Calu3 (cell line): ENCODE results near the gene BDKRB2. TPM values are rescaled to one million over a fixed set of nuclear protein-coding genes. Genes with fewer than 3 reads are reported as not detected.

Experiments used
- BruUV-seq: library from RNA; stranded (reverse); fragments of 400-500 nt; replicated peaks from 2 replicates; lab custom pipeline; 2021; lab: Mats Ljungman, UMichigan
- CTCF ChIA-PET: fragments of 300-600 bp; sonication (Branson Sonifier 250); formaldehyde crosslinking; loops from one replicate; lab custom pipeline; 2022; ENCODE audit warnings: antibody characterized with exemption; lab: Charles Lee
- DNase-seq: peaks from one replicate; pipeline ENCODE4 v3.0.0; 2022
- H3K27ac Mint-ChIP-seq: one replicate; pipeline ENCODE4 v1.8.0; 2022; ENCODE audit warnings: mixed read lengths; ENCODE audit not compliant: unreplicated experiment
- H3K27me3 Mint-ChIP-seq: one replicate; pipeline ENCODE4 v1.8.0; 2022; ENCODE audit warnings: mixed read lengths; ENCODE audit not compliant: unreplicated experiment
- H3K36me3 Mint-ChIP-seq: one replicate; pipeline ENCODE4 v1.8.0; 2022; ENCODE audit warnings: mild to moderate bottlenecking, moderate library complexity, mixed read lengths; ENCODE audit not compliant: insufficient read depth, unreplicated experiment
- H3K4me1 Mint-ChIP-seq: one replicate; pipeline ENCODE4 v1.8.0; 2022; ENCODE audit warnings: mild to moderate bottlenecking, low read depth, mixed read lengths; ENCODE audit not compliant: unreplicated experiment
- H3K4me3 Mint-ChIP-seq: one replicate; pipeline ENCODE4 v1.8.0; 2022; ENCODE audit warnings: mild to moderate bottlenecking, low read depth, moderate library complexity, mixed read lengths; ENCODE audit not compliant: unreplicated experiment
- H3K9me3 Mint-ChIP-seq: one replicate; pipeline ENCODE4 v1.8.0; 2022; ENCODE audit warnings: low read depth, mixed read lengths; ENCODE audit not compliant: unreplicated experiment
- CTCF ChIP-seq: fragments of 200-600 bp; IDR thresholded peaks from one replicate; pipeline ENCODE4 v1.8.0; 2022; ENCODE audit warnings: antibody characterized with exemption; ENCODE audit not compliant: unreplicated experiment
- intact Hi-C: fragments of 100-400 bp; cut with micrococcal nuclease; formaldehyde crosslinking; loops from one replicate; pipeline ENCODE4 v1.10.0; 2022; ENCODE audit not compliant: unreplicated experiment
- total RNA-seq: library from RNA; stranded (reverse); gene quantifications from 2 replicates; pipeline ENCODE4 v1.2.3, GENCODE V29; 2022

BDKRB2 gene
- total RNA-seq, 1 experiment from 2014 or later = 0.28 TPM

- no TSS peak for BruUV-seq
- intact Hi-C loops = no loop called here
- no peak for TF ChIP-seq CTCF
- CTCF ChIA-PET = no interaction called here
- no peak for DNase-seq
- Mint-ChIP-seq H3K27ac (no peak overlapping the region), H3K36me3 (no peaks in the 10 kb centered on the region), H3K4me1 (peaks cover 8% of the 10 kb centered on the region), H3K4me3 (no peak overlapping the region), H3K27me3 (peaks cover 29% of the 10 kb centered on the region), H3K9me3 (no peaks in the 10 kb centered on the region)
Observed at GRCh38 chr14:96256407-96256806, 51.8 kb downstream of the BDKRB2 start.

- CTCF ChIA-PET = no interaction called here
- peaks cover 29% of the 10 kb centered on the region for H3K27me3 Mint-ChIP-seq
- no TSS peak for BruUV-seq
- no peak overlapping the region for H3K4me3 Mint-ChIP-seq
- no peaks in the 10 kb centered on the region for H3K36me3 Mint-ChIP-seq
- no peak for TF ChIP-seq CTCF
- peaks cover 8% of the 10 kb centered on the region for H3K4me1 Mint-ChIP-seq
- no peak for DNase-seq
- H3K27ac Mint-ChIP-seq = no peak overlapping the region
- no peaks in the 10 kb centered on the region for H3K9me3 Mint-ChIP-seq
- intact Hi-C loops = no loop called here
Observed at GRCh38 chr14:96257056-96257455, 52.4 kb downstream of the BDKRB2 start.

GRCh38 chr14:96257900-96258299 lies 53.3 kb downstream of the BDKRB2 start:
- Mint-ChIP-seq H3K9me3 (no peaks in the 10 kb centered on the region), H3K4me3 (no peak overlapping the region), H3K27ac (no peak overlapping the region), H3K36me3 (no peaks in the 10 kb centered on the region), H3K27me3 (peaks cover 29% of the 10 kb centered on the region), H3K4me1 (peaks cover 5% of the 10 kb centered on the region)
- no TSS peak for BruUV-seq
- TF ChIP-seq CTCF = no peak
- intact Hi-C loops = no loop called here
- CTCF ChIA-PET = no interaction called here
- DNase-seq = no peak

GRCh38 chr14:96260341-96260821 lies 55.7 kb downstream of the BDKRB2 start:
- Mint-ChIP-seq H3K4me1 (peaks cover 8% of the 10 kb centered on the region), H3K27ac (no peak overlapping the region), H3K27me3 (peaks cover 29% of the 10 kb centered on the region), H3K4me3 (no peak overlapping the region), H3K9me3 (no peaks in the 10 kb centered on the region), H3K36me3 (no peaks in the 10 kb centered on the region)
- intact Hi-C loops = no loop called here
- DNase-seq = no peak
- CTCF ChIA-PET = interaction anchor here (0.5 to 0.7 kb wide), 2 partner anchors 154 to 166 kb away, joined by 3 read pairs; no protein-coding TSS in a partner anchor
- no TSS peak for BruUV-seq
- no peak for TF ChIP-seq CTCF
